Neural cell (in vitro differentiated cells): ENCODE data around the gene PTGER3. TPM values are rescaled to one million over a fixed set of nuclear protein-coding genes. Genes with fewer than 3 reads are reported as not detected.

Experiments
- H2AFZ ChIP-seq: fragments of 200-600, 300-800 bp; sonication (generic), shearing (Covaris generic); 2 replicates; pipeline ENCODE4 v1.6.0; 2014; ENCODE audit warnings: low read depth, mild to moderate bottlenecking, antibody characterized with exemption, low read length, moderate library complexity
- H3F3A ChIP-seq: fragments of 200-600 bp; shearing (Covaris generic); 2 replicates; pipeline ENCODE4 v1.6.1; 2016; ENCODE audit warnings: mild to moderate bottlenecking, moderate library complexity, mixed read lengths, antibody characterized with exemption, low read length; ENCODE audit not compliant: insufficient read depth, poor library complexity, severe bottlenecking
- H3K27ac ChIP-seq: fragments of 200-600, 300-800 bp; sonication (generic), shearing (Covaris generic); 2 replicates; pipeline ENCODE4 v1.5.1; 2014; ENCODE audit warnings: mild to moderate bottlenecking, low read length, moderate library complexity
- H3K27me3 ChIP-seq: fragments of 300-800, 200-600 bp; sonication (generic), shearing (Covaris generic); 2 replicates; pipeline ENCODE4 v1.6.0; 2014; ENCODE audit warnings: mild to moderate bottlenecking, low read depth, low read length, moderate library complexity; ENCODE audit not compliant: insufficient read depth
- H3K36me3 ChIP-seq: fragments of 300-800, 200-600 bp; sonication (generic), shearing (Covaris generic); 2 replicates; pipeline ENCODE4 v1.5.1; 2014; ENCODE audit warnings: mild to moderate bottlenecking, antibody characterized with exemption, low read length, moderate library complexity; ENCODE audit not compliant: insufficient read depth
- H3K4me2 ChIP-seq: fragments of 300-800, 200-600 bp; sonication (generic), shearing (Covaris generic); 2 replicates; pipeline ENCODE4 v1.6.0; 2014; ENCODE audit warnings: mild to moderate bottlenecking, low read length
- H3K4me3 ChIP-seq: fragments of 300-800, 200-600 bp; sonication (generic), shearing (Covaris generic); 2 replicates; pipeline ENCODE4 v1.5.1; 2014; ENCODE audit warnings: mild to moderate bottlenecking, low read length, moderate library complexity
- H3K79me2 ChIP-seq: fragments of 200-600 bp; shearing (Covaris generic); replicated peaks from 2 replicates; pipeline ENCODE4 v1.6.0; 2014; ENCODE audit warnings: mild to moderate bottlenecking, low read length, moderate library complexity; ENCODE audit not compliant: insufficient read depth
- H3K9ac ChIP-seq: fragments of 300-800, 200-600 bp; sonication (generic), shearing (Covaris generic); 2 replicates; pipeline ENCODE4 v1.6.1; 2016; ENCODE audit warnings: mild to moderate bottlenecking, low read length, mixed read lengths
- H3K9me2 ChIP-seq: fragments of 200-600 bp; shearing (Covaris generic); 2 replicates; pipeline ENCODE4 v1.6.1; 2016; ENCODE audit warnings: mild to moderate bottlenecking, low read length, mixed read lengths; ENCODE audit not compliant: insufficient read depth
- H3K9me3 ChIP-seq: fragments of 200-600, 300-800 bp; sonication (generic), shearing (Covaris generic); 2 replicates; pipeline ENCODE4 v1.6.1; 2016; ENCODE audit warnings: mild to moderate bottlenecking, mixed run types, low read length, moderate library complexity, mixed read lengths
- H4K20me1 ChIP-seq: fragments of 200-600 bp; shearing (Covaris generic); 2 replicates; pipeline ENCODE4 v1.6.1; 2016; ENCODE audit warnings: mild to moderate bottlenecking, mixed run types; ENCODE audit not compliant: insufficient read depth
- EP300 ChIP-seq: fragments of 450-650 bp; conservative IDR thresholded peaks from 2 replicates; pipeline ENCODE4 v1.6.1; 2014; ENCODE audit warnings: antibody characterized with exemption, mild to moderate bottlenecking, moderate library complexity; ENCODE audit not compliant: poor library complexity, severe bottlenecking
- EZH2 ChIP-seq: fragments of 200-600, 300-800 bp; shearing (Covaris generic), sonication (generic); IDR thresholded peaks from 2 replicates; pipeline ENCODE4 v1.6.1; 2014; ENCODE audit warnings: antibody characterized with exemption, low read length, borderline replicate concordance, mild to moderate bottlenecking; ENCODE audit not compliant: insufficient read depth, poor library complexity, severe bottlenecking
- MXI1 ChIP-seq: fragments of 450-650 bp; conservative IDR thresholded peaks from 2 replicates; pipeline ENCODE4 v1.6.1; 2014; ENCODE audit warnings: antibody characterized with exemption, mild to moderate bottlenecking; ENCODE audit not compliant: poor library complexity, severe bottlenecking
- POLR2AphosphoS5 ChIP-seq: IDR thresholded peaks from 2 replicates; pipeline ENCODE4 v1.6.1; 2012
- RAD21 ChIP-seq: fragments of 450-650 bp; conservative IDR thresholded peaks from 2 replicates; pipeline ENCODE4 v1.6.1; 2014; ENCODE audit warnings: antibody characterized with exemption, mild to moderate bottlenecking, moderate library complexity
- SMC3 ChIP-seq: fragments of 450-650 bp; conservative IDR thresholded peaks from 2 replicates; pipeline ENCODE4 v1.6.1; 2014; ENCODE audit warnings: antibody characterized with exemption, mild to moderate bottlenecking, moderate library complexity; ENCODE audit not compliant: poor library complexity
- TAF1 ChIP-seq: IDR thresholded peaks from 2 replicates; pipeline ENCODE4 v1.6.1; 2012; ENCODE audit warnings: low read depth
- polyA plus RNA-seq: library from polyadenylated mRNA; depleted of rRNA; stranded (reverse); fragments of >200 nt; gene quantifications from 2 replicates; pipeline ENCODE4 v1.2.3, GENCODE V29; 2014
- TF ChIP-seq, protein P1 (sequence below): IDR thresholded peaks from 2 replicates; pipeline ENCODE4 v1.6.1; 2012; ENCODE audit warnings: borderline replicate concordance
- TF ChIP-seq, protein P2 (sequence below): fragments of 450-650 bp; IDR thresholded peaks from 2 replicates; pipeline ENCODE4 v1.5.1; 2014; ENCODE audit warnings: antibody characterized with exemption, mild to moderate bottlenecking, moderate library complexity; ENCODE audit not compliant: poor library complexity, severe bottlenecking

The PTGER3 gene
- polyA plus RNA-seq, 1 donor from 2014 or later, result 1.7 TPM

DNA sequence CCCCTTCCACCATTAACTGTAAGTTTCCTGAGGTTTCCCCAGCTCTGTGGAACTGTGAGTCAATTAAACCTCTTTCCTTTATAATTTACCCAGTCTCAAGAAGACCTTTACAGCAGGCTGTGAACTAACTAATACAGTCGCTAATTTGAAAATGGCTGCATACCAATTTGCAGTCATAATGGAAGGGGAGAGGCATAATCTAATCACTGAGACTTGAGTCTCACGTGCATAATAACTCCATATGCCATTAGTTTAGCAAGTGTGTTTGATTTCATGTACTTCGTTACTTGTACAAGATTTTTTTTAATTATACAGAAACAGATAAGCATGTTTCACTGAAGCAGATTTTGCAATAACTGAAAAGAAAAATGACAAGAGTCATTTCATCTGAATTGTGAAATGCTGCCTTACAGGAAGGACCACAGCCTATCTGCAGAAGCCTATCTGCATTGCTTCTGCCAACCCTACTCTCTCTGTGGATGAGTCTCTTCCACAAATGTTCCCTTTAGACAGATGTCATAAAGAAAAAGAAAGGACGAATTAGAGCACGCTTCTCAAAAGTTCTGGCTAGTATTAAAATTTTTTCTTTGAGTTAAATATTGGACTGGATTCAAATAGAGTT lies 99.1 kb downstream of the PTGER3 start:
- Histone ChIP-seq H3K79me2 (no peaks in the 10 kb centered on the region), H3K4me3 (no peak overlapping the region), H3F3A (no peaks in the 10 kb centered on the region), H3K36me3 (no peaks in the 10 kb centered on the region), H3K27me3 (no peaks in the 10 kb centered on the region), H3K9ac (no peak overlapping the region), H4K20me1 (no peaks in the 10 kb centered on the region), H3K27ac (no peak overlapping the region), H3K4me2 (no peak overlapping the region), H2AFZ (no peak overlapping the region), H3K9me3 (no peaks in the 10 kb centered on the region), H3K9me2 (no peaks in the 10 kb centered on the region)
- TF ChIP-seq RAD21, result no peak
- no peak for TF ChIP-seq POLR2AphosphoS5
- no peak for TF ChIP-seq SMC3
- no peak for TF ChIP-seq EZH2
- no peak for TF ChIP-seq MXI1
- TF ChIP-seq, protein P1, sequence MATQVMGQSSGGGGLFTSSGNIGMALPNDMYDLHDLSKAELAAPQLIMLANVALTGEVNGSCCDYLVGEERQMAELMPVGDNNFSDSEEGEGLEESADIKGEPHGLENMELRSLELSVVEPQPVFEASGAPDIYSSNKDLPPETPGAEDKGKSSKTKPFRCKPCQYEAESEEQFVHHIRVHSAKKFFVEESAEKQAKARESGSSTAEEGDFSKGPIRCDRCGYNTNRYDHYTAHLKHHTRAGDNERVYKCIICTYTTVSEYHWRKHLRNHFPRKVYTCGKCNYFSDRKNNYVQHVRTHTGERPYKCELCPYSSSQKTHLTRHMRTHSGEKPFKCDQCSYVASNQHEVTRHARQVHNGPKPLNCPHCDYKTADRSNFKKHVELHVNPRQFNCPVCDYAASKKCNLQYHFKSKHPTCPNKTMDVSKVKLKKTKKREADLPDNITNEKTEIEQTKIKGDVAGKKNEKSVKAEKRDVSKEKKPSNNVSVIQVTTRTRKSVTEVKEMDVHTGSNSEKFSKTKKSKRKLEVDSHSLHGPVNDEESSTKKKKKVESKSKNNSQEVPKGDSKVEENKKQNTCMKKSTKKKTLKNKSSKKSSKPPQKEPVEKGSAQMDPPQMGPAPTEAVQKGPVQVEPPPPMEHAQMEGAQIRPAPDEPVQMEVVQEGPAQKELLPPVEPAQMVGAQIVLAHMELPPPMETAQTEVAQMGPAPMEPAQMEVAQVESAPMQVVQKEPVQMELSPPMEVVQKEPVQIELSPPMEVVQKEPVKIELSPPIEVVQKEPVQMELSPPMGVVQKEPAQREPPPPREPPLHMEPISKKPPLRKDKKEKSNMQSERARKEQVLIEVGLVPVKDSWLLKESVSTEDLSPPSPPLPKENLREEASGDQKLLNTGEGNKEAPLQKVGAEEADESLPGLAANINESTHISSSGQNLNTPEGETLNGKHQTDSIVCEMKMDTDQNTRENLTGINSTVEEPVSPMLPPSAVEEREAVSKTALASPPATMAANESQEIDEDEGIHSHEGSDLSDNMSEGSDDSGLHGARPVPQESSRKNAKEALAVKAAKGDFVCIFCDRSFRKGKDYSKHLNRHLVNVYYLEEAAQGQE, result no peak
- TF ChIP-seq EP300, result no peak
- TF ChIP-seq, protein P2, sequence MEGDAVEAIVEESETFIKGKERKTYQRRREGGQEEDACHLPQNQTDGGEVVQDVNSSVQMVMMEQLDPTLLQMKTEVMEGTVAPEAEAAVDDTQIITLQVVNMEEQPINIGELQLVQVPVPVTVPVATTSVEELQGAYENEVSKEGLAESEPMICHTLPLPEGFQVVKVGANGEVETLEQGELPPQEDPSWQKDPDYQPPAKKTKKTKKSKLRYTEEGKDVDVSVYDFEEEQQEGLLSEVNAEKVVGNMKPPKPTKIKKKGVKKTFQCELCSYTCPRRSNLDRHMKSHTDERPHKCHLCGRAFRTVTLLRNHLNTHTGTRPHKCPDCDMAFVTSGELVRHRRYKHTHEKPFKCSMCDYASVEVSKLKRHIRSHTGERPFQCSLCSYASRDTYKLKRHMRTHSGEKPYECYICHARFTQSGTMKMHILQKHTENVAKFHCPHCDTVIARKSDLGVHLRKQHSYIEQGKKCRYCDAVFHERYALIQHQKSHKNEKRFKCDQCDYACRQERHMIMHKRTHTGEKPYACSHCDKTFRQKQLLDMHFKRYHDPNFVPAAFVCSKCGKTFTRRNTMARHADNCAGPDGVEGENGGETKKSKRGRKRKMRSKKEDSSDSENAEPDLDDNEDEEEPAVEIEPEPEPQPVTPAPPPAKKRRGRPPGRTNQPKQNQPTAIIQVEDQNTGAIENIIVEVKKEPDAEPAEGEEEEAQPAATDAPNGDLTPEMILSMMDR, result no peak
- TF ChIP-seq TAF1, result no peak

DNA sequence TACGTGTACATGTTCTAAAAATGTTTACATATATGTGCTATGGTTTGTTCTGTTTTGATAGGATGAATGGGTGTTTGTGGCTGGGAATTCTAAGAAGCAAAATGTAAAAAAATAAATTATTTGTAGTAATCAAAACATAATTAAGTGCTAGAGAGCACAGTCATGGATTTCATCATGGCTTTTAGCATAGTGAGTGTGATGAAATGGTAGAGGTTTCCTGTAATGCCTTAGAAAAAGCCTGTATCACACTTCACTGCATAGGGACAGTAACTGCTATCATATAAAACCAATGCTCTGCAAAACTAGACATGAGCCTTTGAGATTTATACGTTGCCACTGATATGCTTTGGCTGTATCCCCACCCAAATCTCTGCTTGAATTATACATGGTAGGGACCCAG lies 99.8 kb downstream of the PTGER3 start:
- Histone ChIP-seq H4K20me1 (no peaks in the 10 kb centered on the region), H2AFZ (no peak overlapping the region), H3K79me2 (no peaks in the 10 kb centered on the region), H3K27ac (no peak overlapping the region), H3K9ac (no peak overlapping the region), H3K9me3 (no peaks in the 10 kb centered on the region), H3K27me3 (no peaks in the 10 kb centered on the region), H3K4me3 (no peak overlapping the region), H3K9me2 (no peaks in the 10 kb centered on the region), H3K36me3 (no peaks in the 10 kb centered on the region), H3F3A (no peaks in the 10 kb centered on the region), H3K4me2 (no peak overlapping the region)
- TF ChIP-seq TAF1 (no peak), SMC3 (no peak), EZH2 (no peak), MXI1 (no peak), POLR2AphosphoS5 (no peak), EP300 (no peak), RAD21 (no peak)
- TF ChIP-seq, protein P1, result no peak
- TF ChIP-seq, protein P2, result no peak
